NT2/D1 (cell line): ENCODE results near the gene CRYGB.

Experiments
- SUZ12 ChIP-seq: IDR thresholded peaks from 2 replicates; pipeline ENCODE4 v1.6.1; 2011; ENCODE audit not compliant: insufficient read length, insufficient read depth; ENCODE audit errors: extremely low read depth
- YY1 ChIP-seq: IDR thresholded peaks from 2 replicates; pipeline ENCODE4 v1.6.1; 2011; ENCODE audit not compliant: insufficient read length, insufficient read depth
- ZNF274 ChIP-seq: IDR thresholded peaks from 2 replicates; pipeline ENCODE4 v1.6.1; 2011; ENCODE audit warnings: mild to moderate bottlenecking, low read depth, low read length

DNA sequence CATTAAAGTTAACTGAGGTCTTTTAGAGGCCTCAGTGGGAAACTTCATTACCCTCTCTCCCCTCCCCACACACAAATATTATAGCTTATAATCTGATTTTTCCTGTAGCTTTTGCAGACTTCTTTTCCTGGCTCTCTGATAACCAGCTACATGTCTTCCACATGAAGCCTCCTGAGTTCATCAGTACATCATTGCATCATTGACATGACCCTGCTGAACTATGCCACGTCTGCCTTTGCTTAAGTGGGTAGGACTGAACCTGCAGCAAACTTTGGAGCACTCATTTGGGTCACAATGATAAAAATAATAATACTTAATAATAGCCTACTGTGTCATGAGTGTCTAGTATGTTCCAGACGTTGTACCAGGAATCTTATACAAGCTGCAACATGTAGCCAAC, 10.5 kb upstream of the CRYGB start:
- TF ChIP-seq YY1 (no peak), ZNF274 (no peak), SUZ12 (no peak)
